ENCODE results near the gene GPC1.

DNA sequence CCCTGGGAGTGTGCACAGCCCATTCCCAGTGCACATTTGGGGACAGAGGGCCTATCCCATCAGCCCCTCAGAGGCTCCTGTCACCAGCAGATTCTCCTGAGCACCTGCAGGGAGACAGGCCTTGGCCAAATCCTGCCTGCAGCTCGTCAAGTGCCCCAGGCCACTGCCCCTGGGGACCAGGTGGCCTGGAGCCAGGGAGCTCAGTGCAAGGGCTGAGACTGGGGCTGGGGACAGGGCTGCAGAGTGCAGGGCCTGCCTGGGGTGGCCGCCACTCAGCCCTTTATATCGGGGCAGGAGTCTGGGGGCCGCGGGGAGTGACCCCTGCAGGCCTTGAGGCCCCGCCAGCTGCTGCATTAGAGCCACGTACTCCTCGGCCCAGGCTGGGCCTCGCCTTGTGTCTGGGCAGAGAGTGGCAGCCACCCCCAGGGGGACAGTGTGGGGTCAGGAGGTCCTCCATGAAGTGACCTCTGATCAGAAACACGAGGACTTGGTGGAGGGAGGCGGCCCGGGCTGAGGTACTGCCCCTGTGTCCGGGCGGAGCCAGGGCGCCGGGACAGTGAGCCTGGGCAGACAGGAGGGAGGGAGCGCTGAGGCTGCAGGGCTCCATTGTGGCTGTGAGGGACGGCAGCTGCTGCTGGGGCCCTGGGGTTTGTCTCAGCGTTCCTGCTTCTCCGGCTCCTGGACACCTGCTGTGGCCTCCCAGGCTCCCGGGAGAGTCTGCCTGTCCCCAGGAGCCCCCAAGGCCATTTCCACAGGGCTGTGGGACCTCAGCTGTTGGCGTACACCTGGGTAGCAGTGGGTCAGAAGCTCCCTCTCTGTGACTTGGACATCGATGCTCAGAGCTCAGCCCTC is 24.2 kb downstream of the GPC1 start:
- TF ChIP-seq, protein P1, sequence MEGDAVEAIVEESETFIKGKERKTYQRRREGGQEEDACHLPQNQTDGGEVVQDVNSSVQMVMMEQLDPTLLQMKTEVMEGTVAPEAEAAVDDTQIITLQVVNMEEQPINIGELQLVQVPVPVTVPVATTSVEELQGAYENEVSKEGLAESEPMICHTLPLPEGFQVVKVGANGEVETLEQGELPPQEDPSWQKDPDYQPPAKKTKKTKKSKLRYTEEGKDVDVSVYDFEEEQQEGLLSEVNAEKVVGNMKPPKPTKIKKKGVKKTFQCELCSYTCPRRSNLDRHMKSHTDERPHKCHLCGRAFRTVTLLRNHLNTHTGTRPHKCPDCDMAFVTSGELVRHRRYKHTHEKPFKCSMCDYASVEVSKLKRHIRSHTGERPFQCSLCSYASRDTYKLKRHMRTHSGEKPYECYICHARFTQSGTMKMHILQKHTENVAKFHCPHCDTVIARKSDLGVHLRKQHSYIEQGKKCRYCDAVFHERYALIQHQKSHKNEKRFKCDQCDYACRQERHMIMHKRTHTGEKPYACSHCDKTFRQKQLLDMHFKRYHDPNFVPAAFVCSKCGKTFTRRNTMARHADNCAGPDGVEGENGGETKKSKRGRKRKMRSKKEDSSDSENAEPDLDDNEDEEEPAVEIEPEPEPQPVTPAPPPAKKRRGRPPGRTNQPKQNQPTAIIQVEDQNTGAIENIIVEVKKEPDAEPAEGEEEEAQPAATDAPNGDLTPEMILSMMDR (IDR thresholded peaks at IDR 0.05), result no peak
- no peak for TF ChIP-seq POLR2A (IDR thresholded peaks at IDR 0.05)

Data from uterus (tissue), 2 donors.